8988T (cell line): ENCODE data around the gene RAB11FIP5.
"Not testable (repeated sequence)": the region's sequence is repeated elsewhere in the genome, so short reads cannot be mapped to it uniquely, and the experiment has no call there.

ENCODE experiments used
- DNase-seq: peaks from one replicate; pipeline ENCODE4 v3.0.0; 2011

Gene RAB11FIP5, protein sequence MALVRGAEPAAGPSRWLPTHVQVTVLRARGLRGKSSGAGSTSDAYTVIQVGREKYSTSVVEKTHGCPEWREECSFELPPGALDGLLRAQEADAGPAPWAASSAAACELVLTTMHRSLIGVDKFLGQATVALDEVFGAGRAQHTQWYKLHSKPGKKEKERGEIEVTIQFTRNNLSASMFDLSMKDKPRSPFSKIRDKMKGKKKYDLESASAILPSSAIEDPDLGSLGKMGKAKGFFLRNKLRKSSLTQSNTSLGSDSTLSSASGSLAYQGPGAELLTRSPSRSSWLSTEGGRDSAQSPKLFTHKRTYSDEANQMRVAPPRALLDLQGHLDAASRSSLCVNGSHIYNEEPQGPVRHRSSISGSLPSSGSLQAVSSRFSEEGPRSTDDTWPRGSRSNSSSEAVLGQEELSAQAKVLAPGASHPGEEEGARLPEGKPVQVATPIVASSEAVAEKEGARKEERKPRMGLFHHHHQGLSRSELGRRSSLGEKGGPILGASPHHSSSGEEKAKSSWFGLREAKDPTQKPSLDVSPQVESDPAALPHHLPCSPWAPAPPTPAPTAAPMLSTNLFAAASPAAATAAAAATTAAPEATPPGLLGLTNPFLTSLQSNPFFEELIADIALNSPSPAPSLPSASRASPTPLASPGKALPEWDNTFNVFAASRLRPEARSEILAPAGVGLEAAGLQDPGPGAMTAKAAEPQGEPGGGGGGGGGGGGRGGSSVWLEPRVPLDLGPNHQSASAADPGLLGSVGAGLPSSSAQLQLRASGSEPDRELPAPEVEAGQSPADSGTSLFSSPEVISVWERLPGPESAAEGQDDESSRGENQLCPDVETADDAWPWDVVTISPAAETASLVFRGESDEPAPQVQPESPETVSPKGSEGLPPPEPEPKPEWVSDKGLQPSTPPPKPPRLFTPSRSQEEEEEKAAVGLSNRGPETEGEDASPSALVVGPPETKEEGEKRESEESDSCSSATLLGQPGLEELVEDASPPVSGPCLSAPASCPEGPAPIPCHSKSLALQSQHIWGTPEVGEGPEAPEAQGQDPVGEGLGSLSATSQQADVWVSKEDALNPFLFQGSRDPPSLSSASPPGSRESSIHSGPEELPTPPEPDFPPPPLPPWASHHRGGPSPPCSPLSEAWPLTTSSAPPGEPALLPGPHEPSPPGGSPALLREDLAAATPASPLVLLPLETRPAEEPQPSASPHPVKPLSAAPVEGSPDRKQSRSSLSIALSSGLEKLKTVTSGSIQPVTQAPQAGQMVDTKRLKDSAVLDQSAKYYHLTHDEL (N-terminal part only)

DNA sequence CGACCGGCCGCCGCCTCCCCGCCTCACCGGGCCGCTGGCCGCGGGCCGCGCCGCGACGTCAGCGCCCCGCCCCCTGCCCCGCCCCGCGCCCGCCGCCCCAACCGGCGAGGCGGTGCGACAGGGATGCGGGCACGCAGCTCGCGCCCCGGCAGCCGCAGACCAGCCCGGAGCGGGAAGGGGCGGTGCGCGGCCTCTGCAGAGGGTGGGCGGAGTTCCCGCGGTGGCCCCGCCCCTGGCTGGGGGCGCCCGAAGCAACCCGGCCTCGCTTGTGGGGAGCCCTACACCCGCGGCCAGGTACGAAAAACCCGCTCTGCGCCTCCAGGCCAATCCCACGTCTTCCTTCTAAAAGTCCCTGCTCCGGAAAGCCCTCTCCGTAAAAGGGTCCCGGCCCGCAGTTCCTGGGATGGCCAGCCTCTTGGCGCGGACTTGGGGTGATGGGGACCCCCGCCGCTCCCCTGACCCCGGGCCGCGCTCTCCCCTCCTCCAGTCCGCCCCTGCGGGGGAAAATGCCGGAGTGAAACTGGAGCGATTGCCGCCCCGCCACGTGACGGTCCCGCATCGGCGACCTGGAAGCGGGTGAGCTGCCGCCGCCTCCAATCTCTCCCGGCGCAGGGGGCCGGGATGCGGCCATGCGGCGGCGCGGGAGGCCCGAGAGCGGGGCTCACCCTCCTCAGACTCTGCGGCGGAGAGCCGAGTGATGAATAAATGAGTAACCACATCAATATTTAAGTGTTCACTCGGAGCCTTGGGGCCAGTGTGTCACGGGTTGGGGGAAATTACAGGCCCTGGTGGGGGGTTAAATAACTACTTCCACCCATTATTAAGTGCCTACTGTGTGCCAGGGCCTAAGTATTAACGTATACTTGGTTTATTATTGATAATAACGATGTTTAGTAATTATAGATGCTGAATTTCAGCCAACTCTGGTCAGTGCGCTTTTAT is at the start of gene RAB11FIP5:
TSS of gene RAB11FIP5 (minus strand) at position 36 of the 942 bp plus-strand sequence. CDS start 171 bp downstream, outside the sequence.
- peak; percentile 70 for DNase-seq

DNA sequence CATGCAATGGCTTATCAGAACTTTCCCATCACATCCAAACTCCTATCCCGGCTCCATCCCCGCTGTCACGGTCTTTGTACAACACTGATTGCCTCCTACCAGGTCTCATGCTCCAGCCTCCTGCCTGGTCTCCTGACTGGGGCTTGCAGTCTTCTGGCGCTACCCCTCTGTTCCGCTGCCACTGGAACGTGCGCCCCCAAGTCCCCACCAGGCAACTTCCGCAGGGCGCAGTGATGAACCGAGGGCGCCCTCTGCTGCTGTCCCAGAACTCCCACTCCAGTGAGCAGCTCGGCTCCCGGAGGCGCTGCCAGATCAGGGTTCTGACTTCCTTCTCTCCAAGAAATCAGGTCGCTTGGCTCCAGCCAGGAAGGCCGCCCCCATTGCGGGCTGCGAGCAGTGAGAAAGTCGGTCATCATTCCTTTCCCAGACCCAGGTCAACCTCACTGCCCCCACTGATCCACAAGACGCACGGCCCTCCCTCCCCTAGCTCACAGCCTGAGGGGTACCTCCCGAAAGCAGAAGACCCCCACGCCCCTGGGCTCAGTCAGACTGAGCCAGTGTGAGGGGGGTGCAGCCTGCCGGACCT is 43.9 kb upstream of the RAB11FIP5 start:
- no peak for DNase-seq

DNA sequence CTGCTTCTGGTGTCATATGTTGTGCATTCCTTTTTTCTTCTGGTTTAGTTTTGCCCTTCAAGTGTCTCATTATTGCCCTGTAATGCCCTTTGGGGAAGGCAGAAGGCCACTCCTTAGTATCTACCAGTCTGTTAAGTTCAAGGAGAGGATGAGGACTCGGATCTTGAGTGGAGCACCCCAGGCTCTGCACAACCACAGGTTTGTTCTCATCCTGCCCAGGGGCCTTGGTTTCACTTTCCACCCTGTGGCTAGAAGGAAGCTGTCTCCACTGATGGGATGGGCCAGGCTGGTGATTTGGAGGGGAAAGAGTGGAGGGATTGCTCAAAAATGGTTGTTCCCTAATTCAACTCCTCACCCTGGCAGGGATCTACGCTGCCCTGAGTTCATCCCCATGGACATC is 30.2 kb upstream of the RAB11FIP5 start:
- no peak for DNase-seq

DNA sequence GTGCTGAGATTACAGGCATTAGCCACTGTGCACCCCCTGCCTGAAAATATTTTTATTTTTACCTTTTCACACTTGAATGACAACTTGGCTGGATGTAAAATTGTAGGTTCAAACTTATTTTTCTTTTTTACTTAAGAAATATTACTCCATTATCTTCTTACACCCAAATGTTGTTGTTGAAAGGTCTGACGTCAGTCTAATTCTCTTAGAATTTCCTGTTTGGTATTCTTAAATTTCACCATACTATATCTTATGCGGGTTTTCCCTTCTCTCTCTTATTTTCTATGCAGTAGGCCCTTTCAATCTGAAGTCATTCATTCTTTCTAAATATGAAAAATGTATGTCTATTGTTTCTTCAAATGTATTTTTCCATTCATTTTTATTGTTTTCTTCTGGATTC is 29.1 kb upstream of the RAB11FIP5 start:
- DNase-seq = no peak

DNA sequence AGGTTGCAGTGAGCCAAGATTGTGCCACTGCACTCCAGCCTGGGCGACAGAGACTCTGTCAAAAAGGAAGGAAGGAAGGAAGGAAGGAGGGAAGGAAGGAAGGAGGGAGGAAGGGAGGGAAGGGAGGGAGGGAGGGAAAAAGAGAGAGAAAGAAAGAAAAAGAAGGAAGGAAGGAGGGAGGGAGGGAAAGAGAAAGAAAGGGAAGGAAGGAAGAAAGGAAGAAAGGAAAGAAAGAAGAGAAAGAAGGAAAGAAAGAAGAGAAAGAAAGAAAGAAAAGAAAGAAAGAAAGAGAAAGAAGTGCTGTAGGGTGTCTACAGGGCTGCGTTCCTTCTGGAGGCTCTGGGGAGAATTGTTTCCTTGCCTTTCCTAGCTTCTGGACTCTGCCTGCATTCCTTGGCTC is 22.5 kb upstream of the RAB11FIP5 start:
- no peak for DNase-seq

DNA sequence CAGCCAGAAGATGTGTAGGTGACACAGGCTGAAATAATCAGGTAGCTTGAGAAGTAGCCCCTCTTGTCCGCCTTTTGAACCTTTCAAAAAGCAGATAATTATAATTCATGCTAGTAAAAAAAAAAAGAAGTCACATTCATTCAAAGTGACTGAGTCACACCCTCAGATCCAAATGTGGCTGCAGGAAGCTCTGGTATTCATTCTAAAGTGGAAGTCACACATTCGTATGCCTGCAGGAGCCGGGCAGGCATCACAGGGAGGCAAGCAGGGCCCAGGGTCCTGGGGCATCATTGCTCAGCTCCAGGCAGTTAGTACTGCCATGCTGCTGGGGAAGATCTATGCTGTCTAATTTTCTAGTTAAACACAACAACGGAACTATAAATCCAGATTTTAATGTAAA is 21.7 kb upstream of the RAB11FIP5 start:
- DNase-seq = no peak

DNA sequence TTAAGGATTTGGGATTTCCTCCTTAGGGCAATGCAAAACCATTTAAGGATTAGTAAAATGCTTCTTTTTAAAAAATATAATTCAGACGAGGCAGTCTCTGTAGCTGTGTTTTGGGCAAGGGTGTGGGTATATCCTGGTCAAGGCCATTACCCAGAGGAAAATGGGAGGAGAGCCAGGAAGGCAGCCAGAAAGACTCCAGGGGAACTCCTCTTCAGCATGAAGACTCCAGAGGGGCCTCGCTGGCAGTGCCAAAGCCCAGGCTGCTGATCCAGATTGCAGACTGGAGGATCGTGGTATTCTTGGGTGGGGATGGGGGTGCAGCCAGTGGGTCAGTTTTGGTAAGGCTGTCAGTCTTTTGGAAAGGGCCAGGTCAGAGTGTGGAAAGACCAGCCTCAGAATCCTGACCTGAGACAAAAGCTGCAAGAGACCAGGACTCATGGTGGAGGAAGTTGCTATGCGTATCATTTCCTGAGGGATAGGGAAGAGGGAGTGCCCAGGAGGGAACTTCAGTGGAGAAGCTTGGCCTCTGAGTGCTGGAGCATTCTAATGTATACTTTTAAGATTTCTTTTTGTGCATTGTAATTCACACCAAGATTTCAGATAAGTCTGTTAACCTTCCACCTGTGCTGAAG is 20.9 kb upstream of the RAB11FIP5 start:
- no peak for DNase-seq

DNA sequence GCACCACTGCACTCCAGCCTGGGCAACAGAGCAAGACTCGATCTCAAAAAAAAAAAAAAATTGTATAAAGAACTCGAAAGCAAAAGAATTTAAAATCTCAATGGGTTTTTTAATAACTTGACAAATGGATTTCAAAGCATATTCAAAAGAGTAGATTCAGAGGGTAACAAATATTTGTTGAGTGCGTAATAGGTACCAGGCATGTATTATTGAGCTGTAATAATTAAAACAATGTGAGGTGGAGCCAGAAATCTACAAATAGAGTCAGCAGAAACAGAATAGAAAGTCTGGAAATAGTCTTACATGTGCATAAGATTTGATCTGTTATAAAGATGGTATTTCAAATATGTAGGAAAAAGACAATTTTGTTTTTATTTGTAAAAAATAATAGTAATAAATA is 19.1 kb upstream of the RAB11FIP5 start:
- DNase-seq = no peak

DNA sequence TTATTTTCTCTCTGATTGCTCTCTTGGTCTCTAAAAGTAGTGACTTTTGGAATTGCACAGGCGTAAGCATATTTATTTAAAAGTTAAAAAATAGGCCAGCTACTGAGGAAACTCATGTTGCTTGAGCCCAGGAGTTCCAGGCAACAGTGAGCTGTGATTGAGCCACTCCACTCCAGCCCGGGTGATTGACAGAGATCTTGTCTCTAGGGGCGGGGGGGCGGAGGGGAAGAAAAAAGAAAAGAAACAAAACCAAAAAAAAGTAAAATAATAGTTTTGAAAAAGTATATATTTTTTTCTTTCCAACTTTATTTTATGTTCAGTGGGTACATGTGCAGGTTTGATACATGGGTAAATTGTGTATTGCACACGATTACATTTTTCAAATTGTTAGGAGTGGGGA is 18.0 kb upstream of the RAB11FIP5 start:
- DNase-seq = no peak

DNA sequence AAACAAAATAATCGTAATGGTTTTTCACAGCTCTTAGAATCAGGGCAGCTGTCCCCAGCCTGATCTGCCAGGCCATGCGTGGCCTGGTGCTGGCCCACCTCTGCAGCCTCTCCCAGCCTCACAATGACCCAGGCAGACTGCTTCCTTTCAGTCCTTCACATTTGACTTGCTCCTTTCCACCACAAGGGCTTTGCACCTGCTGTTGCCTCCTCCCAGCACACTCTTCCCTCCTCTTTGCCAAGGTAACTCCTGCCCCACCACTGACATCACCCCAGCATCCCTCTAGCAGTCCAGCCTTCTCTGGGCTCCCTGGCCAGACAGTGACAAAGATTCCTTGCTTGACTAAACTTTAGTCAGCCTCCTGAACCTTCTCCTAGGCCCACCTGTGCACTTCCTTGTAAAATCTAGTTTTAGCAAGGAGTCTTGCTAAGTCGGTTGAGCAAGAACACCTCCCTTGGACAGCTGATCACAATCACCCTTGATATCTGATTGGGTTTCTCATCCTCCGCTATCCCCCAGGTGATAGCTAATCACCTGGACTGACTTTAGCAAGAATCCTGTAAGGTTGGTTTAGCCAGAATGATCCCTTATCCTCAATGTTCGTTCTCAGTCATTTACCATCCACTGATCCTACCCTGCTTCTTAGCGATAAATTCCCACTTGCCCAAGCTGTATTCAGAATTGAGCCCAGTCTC is 16.2 kb upstream of the RAB11FIP5 start:
- DNase-seq = no peak

DNA sequence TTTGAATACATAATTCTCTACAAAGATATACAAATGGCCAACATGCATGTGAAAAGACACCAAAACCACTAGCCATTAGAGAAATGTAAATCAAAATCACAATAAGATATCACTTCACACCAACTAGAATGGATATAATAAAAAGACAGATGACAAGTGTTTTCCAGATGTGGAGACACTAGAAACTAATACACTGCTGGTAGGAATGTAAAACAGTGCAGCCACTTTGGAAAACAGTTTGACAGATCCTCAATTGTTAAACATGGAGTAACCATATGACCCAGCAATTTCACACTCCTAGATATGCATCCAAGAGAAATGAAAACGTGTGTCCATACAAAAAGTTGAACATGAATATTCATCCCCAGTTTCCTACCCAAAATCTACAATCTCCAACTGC is 9.8 kb upstream of the RAB11FIP5 start:
- DNase-seq = no peak

DNA sequence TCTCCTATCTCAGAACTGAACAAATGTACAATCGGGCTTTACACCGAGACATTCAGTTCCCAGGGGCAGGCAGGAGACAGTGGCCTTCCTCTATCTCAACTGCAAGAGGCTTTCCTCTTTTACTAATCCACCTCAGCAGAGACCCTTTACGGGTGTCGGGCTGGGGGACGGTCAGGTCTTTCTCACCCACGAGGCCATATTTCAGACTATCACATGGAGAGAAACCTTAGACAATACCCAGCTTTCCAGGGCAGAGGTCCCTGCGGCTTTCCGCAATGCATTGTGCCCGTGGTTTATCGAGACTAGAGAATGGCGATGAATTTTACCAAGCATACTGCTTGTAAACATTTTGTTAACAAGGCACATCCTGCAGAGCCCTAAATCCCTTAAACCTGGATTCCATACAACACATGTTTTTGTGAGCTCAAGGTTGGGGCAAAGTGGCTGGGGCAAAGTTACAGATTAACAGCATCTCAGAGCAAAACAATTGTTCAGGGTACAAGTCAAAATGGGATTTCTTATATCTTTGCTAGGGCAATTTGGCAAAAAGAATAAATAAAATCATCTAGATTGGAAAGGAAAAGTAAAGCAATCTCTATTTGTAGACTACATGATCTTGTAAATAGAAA is 7.0 kb upstream of the RAB11FIP5 start:
- DNase-seq = not testable (repeated sequence)

DNA sequence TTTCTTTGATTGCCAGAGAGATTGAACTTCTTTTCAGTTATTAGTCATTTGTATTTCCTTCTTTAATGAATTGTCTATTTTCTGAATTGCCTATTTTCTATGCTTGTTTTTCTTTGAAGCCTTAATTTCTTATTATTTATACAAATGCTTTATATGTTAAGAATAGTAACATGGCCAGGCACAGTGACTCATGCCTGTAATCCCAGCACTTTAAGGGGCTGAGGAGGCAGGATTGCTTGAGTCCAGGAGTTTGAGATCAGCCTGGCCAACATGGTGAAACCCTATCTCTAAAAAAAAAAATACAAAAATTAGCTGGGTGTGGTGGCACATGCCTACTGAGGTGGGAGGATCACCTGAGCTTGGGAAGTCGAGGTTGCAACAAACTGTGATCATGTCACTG is 4.7 kb upstream of the RAB11FIP5 start:
- no peak for DNase-seq

DNA sequence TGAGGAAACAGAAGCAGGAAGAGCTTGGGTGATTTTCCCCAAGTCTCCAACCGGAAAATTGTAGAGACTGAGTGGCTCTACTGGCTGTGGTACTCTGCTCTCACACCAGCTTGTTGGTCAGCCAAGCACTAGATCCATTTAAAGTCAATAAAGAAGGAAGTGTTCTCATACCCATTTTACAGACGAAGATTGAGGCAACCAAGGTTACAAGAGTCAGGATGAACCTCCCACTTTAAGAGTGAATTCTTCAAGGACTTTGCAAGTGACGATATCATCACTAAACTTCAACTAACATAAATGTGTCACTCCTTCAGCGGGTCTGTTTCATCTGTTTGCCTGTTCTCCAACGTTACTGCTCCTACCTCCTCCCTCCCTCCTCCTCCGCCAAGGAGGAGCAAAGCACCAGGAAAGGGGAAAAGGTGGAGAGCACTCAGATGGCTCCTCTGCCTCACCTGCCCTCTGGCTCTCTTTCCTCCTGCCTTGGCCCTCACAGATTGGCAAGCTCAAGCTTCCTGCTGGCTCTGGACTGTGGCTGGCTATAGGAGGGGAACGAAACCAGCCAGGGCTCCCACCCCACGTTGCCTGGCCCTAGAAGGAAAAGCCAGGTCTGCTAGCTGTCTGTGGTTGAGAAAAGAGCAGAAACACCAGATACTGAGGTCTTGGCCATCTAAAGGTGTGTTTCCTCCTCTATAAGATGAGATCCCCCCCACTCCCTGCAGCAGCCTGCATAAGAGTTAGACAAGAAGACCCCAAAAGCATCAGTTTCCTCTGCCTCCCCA is 3.6 kb upstream of the RAB11FIP5 start:
- DNase-seq = no peak

DNA sequence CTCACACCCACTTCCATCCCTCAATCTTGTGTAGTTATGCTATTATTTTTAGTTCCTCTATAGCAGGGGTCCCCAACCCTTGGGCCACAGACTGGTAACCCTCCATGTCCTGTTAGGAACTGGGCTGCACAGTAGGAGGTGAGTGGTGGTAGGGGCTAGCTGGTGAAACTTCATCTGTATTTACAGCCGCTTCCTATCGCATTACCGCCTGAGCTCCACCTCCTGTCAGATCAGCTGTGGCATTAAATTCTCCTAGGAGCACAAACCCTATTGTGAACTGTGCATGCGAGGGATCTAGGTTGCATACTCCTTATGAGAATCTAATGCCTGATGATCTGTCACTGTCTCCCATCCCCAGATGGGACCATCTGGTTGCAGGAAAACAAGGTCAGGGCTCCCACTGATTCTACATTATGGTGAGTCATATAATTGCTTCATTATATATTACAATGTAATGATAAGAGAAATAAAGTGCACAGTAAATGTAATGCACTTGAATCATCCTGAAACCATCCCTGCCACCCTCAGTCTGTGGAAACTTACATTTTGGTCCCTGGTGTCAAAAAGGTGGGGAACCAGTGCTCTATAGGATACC is 1.6 kb upstream of the RAB11FIP5 start:
- DNase-seq = no peak

DNA sequence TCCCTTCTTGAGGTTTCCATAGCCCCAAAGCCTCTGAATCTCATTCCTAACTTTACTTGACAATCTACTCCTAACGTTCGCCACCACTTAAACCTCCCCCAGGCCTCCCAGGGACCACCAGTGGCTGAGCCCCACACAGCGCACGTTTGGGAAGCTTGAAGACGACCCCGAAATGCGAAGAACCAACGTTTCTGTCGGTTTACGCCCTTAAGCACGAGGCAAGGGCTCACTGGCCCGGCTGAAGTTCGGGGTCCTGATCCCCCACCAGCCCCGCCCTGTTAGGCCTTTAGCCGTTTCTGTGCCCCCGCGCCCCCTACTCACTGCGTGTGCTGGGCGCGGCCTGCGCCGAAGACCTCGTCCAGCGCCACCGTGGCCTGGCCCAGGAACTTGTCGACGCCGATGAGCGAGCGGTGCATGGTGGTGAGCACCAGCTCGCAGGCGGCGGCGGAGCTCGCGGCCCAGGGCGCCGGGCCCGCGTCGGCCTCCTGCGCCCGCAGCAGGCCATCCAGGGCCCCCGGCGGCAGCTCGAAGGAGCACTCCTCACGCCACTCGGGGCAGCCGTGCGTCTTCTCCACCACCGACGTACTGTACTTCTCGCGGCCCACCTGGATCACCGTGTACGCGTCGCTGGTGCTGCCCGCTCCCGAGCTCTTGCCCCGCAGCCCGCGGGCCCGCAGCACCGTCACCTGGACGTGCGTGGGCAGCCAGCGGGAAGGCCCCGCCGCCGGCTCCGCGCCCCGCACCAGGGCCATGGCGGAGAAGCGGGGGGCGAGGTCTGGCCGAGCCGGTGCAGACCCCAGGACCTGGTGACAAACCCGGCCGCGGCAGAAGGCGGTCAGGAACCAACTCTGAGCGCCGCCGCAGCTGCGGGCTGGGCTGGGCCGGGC is 479 bp downstream of the RAB11FIP5 start:
- DNase-seq = no peak
